ENCODE measurements around the gene ARHGAP12.

GRCh38 chr10:31759799-31760626 lies 168.6 kb downstream of the ARHGAP12 start:
- TF ChIP-seq CTCF (IDR thresholded peaks at IDR 0.05; ENCODE audit: borderline replicate concordance, extremely low read depth, low read length, poor library complexity, severe bottlenecking) (no peak), EZH2 (IDR thresholded peaks at IDR 0.05; ENCODE audit: borderline replicate concordance, low read depth, low read length, severe bottlenecking) (no peak)

Data from DND-41 (cell line).